Natural killer cell (primary cell): ENCODE data around the gene GPSM1. TPM values are rescaled to one million over a fixed set of nuclear protein-coding genes. Genes with fewer than 3 reads are reported as not detected.

ENCODE experiments used
- ATAC-seq, 3 donors: fragments of 150-1000 bp in 2 of 3; fragments of 200-7000 bp in 1 of 3; cut with Tn5 transposase; 1 replicate in 1 of 3; 2 replicates in 2 of 3; pipeline ENCODE4 v1.10.0; 2021; ENCODE audit warnings: mild to moderate bottlenecking in 2 of 3, moderate library complexity in 2 of 3
- DNase-seq, 2 donors: peaks; one replicate each; pipeline versions ENCODE4 v3.0.0 to v3.0.0-alpha.2; 2013 to 2021; ENCODE audit warnings: mixed read lengths in 1 of 2
- H3K27ac ChIP-seq: one replicate; pipeline ENCODE4 v1.5.1; 2013; ENCODE audit warnings: mild to moderate bottlenecking, low read length
- H3K27me3 ChIP-seq: one replicate; pipeline ENCODE4 v1.6.1; 2013; ENCODE audit warnings: low read length; ENCODE audit not compliant: control insufficient read depth, insufficient read depth
- H3K36me3 ChIP-seq: one replicate; pipeline ENCODE4 v1.6.1; 2013; ENCODE audit warnings: low read length; ENCODE audit not compliant: control insufficient read depth, insufficient read depth
- H3K4me1 ChIP-seq: one replicate; pipeline ENCODE4 v1.6.1; 2013; ENCODE audit warnings: low read length; ENCODE audit not compliant: control insufficient read depth, insufficient read depth
- H3K4me3 ChIP-seq: one replicate; pipeline ENCODE4 v1.5.1; 2013; ENCODE audit warnings: low read length
- H3K9me3 ChIP-seq: one replicate; pipeline ENCODE4 v1.6.1; 2013; ENCODE audit warnings: low read length; ENCODE audit not compliant: control insufficient read depth, insufficient read depth
- H3K27ac Mint-ChIP-seq, 2 donors: one replicate each; pipeline ENCODE4 v1.8.0; 2022; ENCODE audit warnings: mild to moderate bottlenecking in 2 of 2, mixed read lengths in 2 of 2, moderate library complexity in 1 of 2
- H3K27me3 Mint-ChIP-seq, 2 donors: one replicate each; pipeline ENCODE4 v1.8.0; 2022; ENCODE audit warnings: low read depth in 2 of 2, mixed read lengths in 2 of 2
- H3K36me3 Mint-ChIP-seq: one replicate; pipeline ENCODE4 v1.8.0; 2022; ENCODE audit warnings: mixed read lengths
- H3K4me1 Mint-ChIP-seq, 2 donors: one replicate each; pipeline ENCODE4 v1.8.0; 2022; ENCODE audit warnings: mixed read lengths in 2 of 2
- H3K4me3 Mint-ChIP-seq: one replicate; pipeline ENCODE4 v1.8.0; 2022; ENCODE audit warnings: mild to moderate bottlenecking, moderate library complexity, mixed read lengths
- H3K9me3 Mint-ChIP-seq, 2 donors: one replicate each; pipeline ENCODE4 v1.8.0; 2022; ENCODE audit warnings: mixed read lengths in 2 of 2
- WGBS: methylation state at CpG from one replicate; pipeline ENCODE4 v1.1.7; 2013; ENCODE audit warnings: missing lambda C conversion rate; ENCODE audit not compliant: insufficient coverage; 5-methylcytosine and 5-hydroxymethylcytosine counted together
- intact Hi-C: fragments of 100-400 bp; cut with micrococcal nuclease; formaldehyde crosslinking; loops from one replicate; pipeline ENCODE4 v1.14.2; 2022
- total RNA-seq, 4 donors: library from RNA; stranded (reverse); fragments of 120-200 nt in 1 of 4; gene quantifications; one replicate each; pipeline versions ENCODE4 v1.2.3 to v1.2.4, GENCODE V29; 2013 to 2022
- TF ChIP-seq, protein P1 (sequence below): fragments of 200-600 bp; IDR thresholded peaks from one replicate; pipeline ENCODE4 v1.8.0; 2022; ENCODE audit warnings: antibody characterized with exemption

The GPSM1 gene
- total RNA-seq, 3 donors from 2014 or later (not counting 1 experiment from before 2014, with no cell fraction given): 2.6 to 4.2 (median 3.4) TPM

- H3K4me3 Mint-ChIP-seq: no peak overlapping the region
- no peaks in the 10 kb centered on the region for H3K36me3 Mint-ChIP-seq
- Histone ChIP-seq H3K27ac (no peak overlapping the region), H3K27me3 (peaks cover 1% of the 10 kb centered on the region), H3K9me3 (no peaks in the 10 kb centered on the region), H3K4me3 (no peak overlapping the region), H3K36me3 (no peaks in the 10 kb centered on the region), H3K4me1 (peaks cover 7% of the 10 kb centered on the region)
- TF ChIP-seq, protein P1, sequence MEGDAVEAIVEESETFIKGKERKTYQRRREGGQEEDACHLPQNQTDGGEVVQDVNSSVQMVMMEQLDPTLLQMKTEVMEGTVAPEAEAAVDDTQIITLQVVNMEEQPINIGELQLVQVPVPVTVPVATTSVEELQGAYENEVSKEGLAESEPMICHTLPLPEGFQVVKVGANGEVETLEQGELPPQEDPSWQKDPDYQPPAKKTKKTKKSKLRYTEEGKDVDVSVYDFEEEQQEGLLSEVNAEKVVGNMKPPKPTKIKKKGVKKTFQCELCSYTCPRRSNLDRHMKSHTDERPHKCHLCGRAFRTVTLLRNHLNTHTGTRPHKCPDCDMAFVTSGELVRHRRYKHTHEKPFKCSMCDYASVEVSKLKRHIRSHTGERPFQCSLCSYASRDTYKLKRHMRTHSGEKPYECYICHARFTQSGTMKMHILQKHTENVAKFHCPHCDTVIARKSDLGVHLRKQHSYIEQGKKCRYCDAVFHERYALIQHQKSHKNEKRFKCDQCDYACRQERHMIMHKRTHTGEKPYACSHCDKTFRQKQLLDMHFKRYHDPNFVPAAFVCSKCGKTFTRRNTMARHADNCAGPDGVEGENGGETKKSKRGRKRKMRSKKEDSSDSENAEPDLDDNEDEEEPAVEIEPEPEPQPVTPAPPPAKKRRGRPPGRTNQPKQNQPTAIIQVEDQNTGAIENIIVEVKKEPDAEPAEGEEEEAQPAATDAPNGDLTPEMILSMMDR: no peak
- H3K27me3 Mint-ChIP-seq: peaks cover 0 to 3% of the 10 kb centered on the region in 2 donors
- DNase-seq (no peak), ATAC-seq (no peak)
- no peaks in the 10 kb centered on the region for H3K4me1 Mint-ChIP-seq
- intact Hi-C loops: no loop called here
- WGBS: 85% methylated on average over 12 of the region's 12 CpGs
- H3K27ac Mint-ChIP-seq: no peak overlapping the region
- no peaks in the 10 kb centered on the region for H3K9me3 Mint-ChIP-seq
Observed at GRCh38 chr9:136333045-136333444, 5.7 kb downstream of the GPSM1 start.

DNA sequence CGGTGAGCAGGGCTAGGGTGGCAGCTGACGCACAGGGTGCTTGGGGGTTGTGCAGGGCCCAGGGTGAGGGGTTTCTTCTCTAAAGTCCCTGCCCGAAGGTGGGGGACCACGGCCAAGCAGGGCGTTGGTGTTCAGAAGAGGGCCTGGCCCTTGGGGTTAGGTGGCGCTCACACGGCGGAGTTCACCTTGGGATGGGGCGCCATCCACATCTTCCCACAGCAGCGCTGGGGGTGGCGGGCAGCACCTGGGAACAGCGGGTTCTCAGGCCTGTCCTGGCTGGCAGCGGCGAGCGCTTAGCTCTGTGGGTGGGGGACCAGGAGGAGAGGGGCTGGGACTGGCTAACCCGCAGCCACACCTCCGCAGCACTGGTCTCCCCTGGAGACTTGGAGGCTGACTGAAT lies 6.1 kb downstream of the GPSM1 start:
- peaks cover 3% of the 10 kb centered on the region for H3K4me1 ChIP-seq
- TF ChIP-seq, protein P1: no peak
- Mint-ChIP-seq H3K27me3 (peaks cover 0 to 3% of the 10 kb centered on the region in 2 donors), H3K9me3 (no peaks in the 10 kb centered on the region), H3K4me3 (no peak overlapping the region), H3K4me1 (no peaks in the 10 kb centered on the region), H3K27ac (no peak overlapping the region), H3K36me3 (no peaks in the 10 kb centered on the region)
- no peaks in the 10 kb centered on the region for H3K27me3 ChIP-seq
- no peak for DNase-seq
- intact Hi-C loops: no loop called here
- 93% methylated on average over 17 of the region's 17 CpGs for WGBS
- ATAC-seq: no peak
- H3K9me3 ChIP-seq: no peaks in the 10 kb centered on the region
- H3K27ac ChIP-seq: no peak overlapping the region
- H3K4me3 ChIP-seq: no peak overlapping the region
- no peaks in the 10 kb centered on the region for H3K36me3 ChIP-seq

GRCh38 chr9:136334541-136334940 lies 7.2 kb downstream of the GPSM1 start:
- H3K27me3 Mint-ChIP-seq: no peaks in the 10 kb centered on the region
- H3K36me3 ChIP-seq: no peaks in the 10 kb centered on the region
- DNase-seq (no peak), ATAC-seq (no peak)
- H3K27ac ChIP-seq: no peak overlapping the region
- H3K4me3 ChIP-seq: no peak overlapping the region
- H3K4me3 Mint-ChIP-seq: no peak overlapping the region
- H3K27ac Mint-ChIP-seq: no peak overlapping the region
- no peaks in the 10 kb centered on the region for H3K9me3 ChIP-seq
- H3K36me3 Mint-ChIP-seq: no peaks in the 10 kb centered on the region
- 94% methylated on average over 21 of the region's 21 CpGs for WGBS
- H3K9me3 Mint-ChIP-seq: no peaks in the 10 kb centered on the region
- TF ChIP-seq, protein P1: no peak
- H3K4me1 Mint-ChIP-seq: peaks cover 0 to 7% of the 10 kb centered on the region in 2 donors
- H3K4me1 ChIP-seq: no peaks in the 10 kb centered on the region
- H3K27me3 ChIP-seq: no peaks in the 10 kb centered on the region
- intact Hi-C loops: no loop called here
